NCI-H2029 treated with DMSO at 0.1 percent for 48 hours (cell line): ENCODE data around the gene TACO1.

Experiments
- DNase-seq: peaks from one replicate; lab custom pipeline; 2025; lab: John Stamatoyannopoulos, UW

TACO1 gene

GRCh38 chr17:63600569-63601438 is at the start of gene TACO1:
Gene TACO1, plus strand, starts transcription at chr17:63600895. Its CDS starts 189 bp downstream, at chr17:63601084.
- peak; percentile 55 for DNase-seq

- no peak for DNase-seq
Observed at GRCh38 chr17:63552211-63552610, 48.5 kb upstream of the TACO1 start.

- no peak for DNase-seq
Observed at GRCh38 chr17:63555500-63556156, 45.1 kb upstream of the TACO1 start.

GRCh38 chr17:63557416-63557815 is 43.3 kb upstream of the TACO1 start:
- DNase-seq = no peak

- no peak for DNase-seq
Observed at GRCh38 chr17:63558441-63558840, 42.3 kb upstream of the TACO1 start.

GRCh38 chr17:63561819-63562218 is 38.9 kb upstream of the TACO1 start:
- DNase-seq = no peak

GRCh38 chr17:63563339-63563738 is 37.4 kb upstream of the TACO1 start:
- DNase-seq = no peak

- no peak for DNase-seq
Observed at GRCh38 chr17:63564562-63564961, 36.1 kb upstream of the TACO1 start.

- no peak for DNase-seq
Observed at GRCh38 chr17:63567229-63567628, 33.5 kb upstream of the TACO1 start.

GRCh38 chr17:63568563-63568962 is 32.1 kb upstream of the TACO1 start:
- DNase-seq = no peak

GRCh38 chr17:63571632-63572310 is 28.9 kb upstream of the TACO1 start:
- DNase-seq = no peak

- no peak for DNase-seq
Observed at GRCh38 chr17:63573634-63574033, 27.1 kb upstream of the TACO1 start.

GRCh38 chr17:63578027-63578768 is 22.5 kb upstream of the TACO1 start:
- DNase-seq = no peak

- no peak for DNase-seq
Observed at GRCh38 chr17:63578769-63579111, 22.0 kb upstream of the TACO1 start.

GRCh38 chr17:63579633-63580032 is 21.1 kb upstream of the TACO1 start:
- no peak for DNase-seq

GRCh38 chr17:63587770-63588169 is 12.9 kb upstream of the TACO1 start:
- DNase-seq = no peak

GRCh38 chr17:63588797-63589196 is 11.9 kb upstream of the TACO1 start:
- DNase-seq = no peak

GRCh38 chr17:63589646-63590045 is 11.0 kb upstream of the TACO1 start:
- DNase-seq = no peak

GRCh38 chr17:63592797-63593196 is 7.9 kb upstream of the TACO1 start:
- no peak for DNase-seq

- no peak for DNase-seq
Observed at GRCh38 chr17:63595132-63595531, 5.6 kb upstream of the TACO1 start.

GRCh38 chr17:63596856-63597586 is 3.7 kb upstream of the TACO1 start:
- DNase-seq = no peak

GRCh38 chr17:63598281-63598680 is 2.4 kb upstream of the TACO1 start:
- DNase-seq = no peak
